Hepatocyte (in vitro differentiated cells): Measurements from ENCODE around the gene TRIM3.

Experiments used
- CTCF ChIP-seq: fragments of 200-600 bp; sonication (generic); IDR thresholded peaks from 2 replicates; pipeline ENCODE4 v1.5.1; 2016; ENCODE audit warnings: antibody characterized with exemption, mild to moderate bottlenecking; ENCODE audit not compliant: poor library complexity
- EZH2 ChIP-seq: fragments of 200-600 bp; sonication (generic); IDR thresholded peaks from 2 replicates; pipeline ENCODE4 v1.6.1; 2016; ENCODE audit warnings: antibody characterized with exemption, mild to moderate bottlenecking, borderline replicate concordance
- EZH2phosphoT487 ChIP-seq: fragments of 200-600 bp; sonication (generic); IDR thresholded peaks from one replicate; pipeline ENCODE4 v1.6.1; 2018; ENCODE audit warnings: antibody characterized with exemption, mild to moderate bottlenecking, low read depth, moderate library complexity; ENCODE audit not compliant: unreplicated experiment, severe bottlenecking

DNA sequence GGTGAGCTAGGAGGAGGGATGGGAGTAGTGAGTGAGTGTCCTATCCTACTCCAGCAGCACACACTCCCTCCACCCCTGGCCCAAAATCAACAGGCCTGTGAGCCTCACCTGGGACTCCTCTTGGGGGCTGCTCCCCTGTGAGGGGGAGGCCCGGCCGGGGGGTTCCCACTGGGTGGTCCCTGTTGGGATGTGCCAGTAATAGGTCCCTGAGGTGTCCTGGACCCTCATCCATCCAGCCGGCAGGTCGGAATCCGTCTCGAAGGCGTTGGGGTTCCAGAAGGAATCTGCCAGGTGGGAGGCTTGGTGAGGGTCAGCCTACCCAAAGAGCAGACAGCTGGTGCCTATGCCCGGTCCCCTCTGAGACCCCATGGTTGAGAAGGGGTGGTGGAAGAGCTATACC is 70.2 kb downstream of the TRIM3 start:
- TF ChIP-seq CTCF = no peak
- no peak for TF ChIP-seq EZH2
- no peak for TF ChIP-seq EZH2phosphoT487
